ENCODE measurements around the gene MAEA. TPM values are rescaled to one million over a fixed set of nuclear protein-coding genes. Genes with fewer than 3 reads are reported as not detected.
"Not testable (repeated sequence)": the region's sequence is repeated elsewhere in the genome, so short reads cannot be mapped to it uniquely, and the experiment has no call there.

MAEA gene
- total and polyA plus RNA-seq, 2 experiments from 2014 or later = 49.8 to 99.0 TPM

DNA sequence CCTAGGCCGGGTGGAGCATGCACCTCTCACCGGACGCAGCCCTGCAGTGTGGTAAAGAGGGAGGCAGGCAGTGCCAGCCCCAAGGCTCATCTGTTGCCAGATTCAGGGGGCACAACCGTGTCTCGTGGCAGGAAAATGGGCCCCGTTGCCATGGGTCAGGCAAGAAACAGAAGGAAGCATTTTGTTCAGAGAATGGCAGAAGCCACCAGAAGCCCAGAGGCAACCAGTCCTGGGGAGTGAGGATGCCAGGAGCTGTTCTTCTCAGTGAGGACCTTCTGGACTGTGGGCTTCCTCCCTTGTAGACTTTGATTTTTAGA lies 44.8 kb downstream of the MAEA start (continued):
- TF ChIP-seq, protein P1, sequence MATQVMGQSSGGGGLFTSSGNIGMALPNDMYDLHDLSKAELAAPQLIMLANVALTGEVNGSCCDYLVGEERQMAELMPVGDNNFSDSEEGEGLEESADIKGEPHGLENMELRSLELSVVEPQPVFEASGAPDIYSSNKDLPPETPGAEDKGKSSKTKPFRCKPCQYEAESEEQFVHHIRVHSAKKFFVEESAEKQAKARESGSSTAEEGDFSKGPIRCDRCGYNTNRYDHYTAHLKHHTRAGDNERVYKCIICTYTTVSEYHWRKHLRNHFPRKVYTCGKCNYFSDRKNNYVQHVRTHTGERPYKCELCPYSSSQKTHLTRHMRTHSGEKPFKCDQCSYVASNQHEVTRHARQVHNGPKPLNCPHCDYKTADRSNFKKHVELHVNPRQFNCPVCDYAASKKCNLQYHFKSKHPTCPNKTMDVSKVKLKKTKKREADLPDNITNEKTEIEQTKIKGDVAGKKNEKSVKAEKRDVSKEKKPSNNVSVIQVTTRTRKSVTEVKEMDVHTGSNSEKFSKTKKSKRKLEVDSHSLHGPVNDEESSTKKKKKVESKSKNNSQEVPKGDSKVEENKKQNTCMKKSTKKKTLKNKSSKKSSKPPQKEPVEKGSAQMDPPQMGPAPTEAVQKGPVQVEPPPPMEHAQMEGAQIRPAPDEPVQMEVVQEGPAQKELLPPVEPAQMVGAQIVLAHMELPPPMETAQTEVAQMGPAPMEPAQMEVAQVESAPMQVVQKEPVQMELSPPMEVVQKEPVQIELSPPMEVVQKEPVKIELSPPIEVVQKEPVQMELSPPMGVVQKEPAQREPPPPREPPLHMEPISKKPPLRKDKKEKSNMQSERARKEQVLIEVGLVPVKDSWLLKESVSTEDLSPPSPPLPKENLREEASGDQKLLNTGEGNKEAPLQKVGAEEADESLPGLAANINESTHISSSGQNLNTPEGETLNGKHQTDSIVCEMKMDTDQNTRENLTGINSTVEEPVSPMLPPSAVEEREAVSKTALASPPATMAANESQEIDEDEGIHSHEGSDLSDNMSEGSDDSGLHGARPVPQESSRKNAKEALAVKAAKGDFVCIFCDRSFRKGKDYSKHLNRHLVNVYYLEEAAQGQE (IDR thresholded peaks at IDR 0.05; ENCODE audit: unreplicated experiment) = no peak

DNA sequence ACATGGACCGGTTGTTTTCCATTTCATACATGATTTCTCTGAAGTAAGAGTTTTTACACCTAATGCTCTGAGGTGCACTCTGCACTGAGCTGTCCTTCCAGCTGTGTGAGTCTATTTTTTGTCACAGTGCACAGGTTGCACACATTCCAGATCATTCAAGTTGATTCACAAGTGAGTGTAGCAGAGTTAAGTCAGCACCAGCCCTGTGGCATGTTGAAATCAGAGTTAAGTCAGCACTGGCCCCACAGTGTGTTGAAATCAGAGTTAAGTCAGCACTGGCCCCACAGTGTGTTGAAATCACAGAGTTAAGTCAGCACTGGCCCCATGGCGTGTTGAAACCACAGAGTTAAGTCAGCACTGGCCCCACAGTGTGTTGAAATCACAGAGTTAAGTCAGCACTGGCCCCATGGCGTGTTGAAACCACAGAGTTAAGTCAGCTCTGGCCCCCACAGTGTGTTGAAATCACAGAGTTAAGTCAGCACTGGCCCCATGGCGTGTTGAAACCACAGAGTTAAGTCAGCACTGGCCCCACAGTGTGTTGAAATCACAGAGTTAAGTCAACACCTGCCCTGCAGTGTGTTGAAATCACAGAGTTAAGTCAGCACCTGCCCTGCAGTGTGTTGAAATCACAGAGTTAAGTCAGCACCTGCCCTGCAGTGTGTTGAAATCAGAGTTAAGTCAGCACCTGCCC lies 45.6 kb downstream of the MAEA start:
- not testable (repeated sequence) for H3K36me3 ChIP-seq (ENCODE audit: insufficient read depth); H3K4me3 Mint-ChIP-seq; H3K4me1 Mint-ChIP-seq; H3K9me3 Mint-ChIP-seq; H3K27me3 Mint-ChIP-seq (ENCODE audit: insufficient read depth, low read depth, poor library complexity); H3K27ac ChIP-seq (ENCODE audit: low read depth); H3K4me3 ChIP-seq; H3K79me2 ChIP-seq (replicated peaks; ENCODE audit: insufficient read depth); H3F3A ChIP-seq (replicated peaks; ENCODE audit: low read depth); H3K9me2 ChIP-seq (ENCODE audit: insufficient read depth); H4K20me1 ChIP-seq (replicated peaks; ENCODE audit: insufficient read depth); H3K4me1 ChIP-seq (ENCODE audit: insufficient read depth); H2AFZ ChIP-seq; DNase-seq (ENCODE audit: low spot score); H3K4me2 ChIP-seq; ATAC-seq; H3K27ac Mint-ChIP-seq; H3K27me3 ChIP-seq (ENCODE audit: insufficient read depth)
- H3K36me3 Mint-ChIP-seq (ENCODE audit: low read depth) = peaks cover 58% of the 10 kb centered on the region

DNA sequence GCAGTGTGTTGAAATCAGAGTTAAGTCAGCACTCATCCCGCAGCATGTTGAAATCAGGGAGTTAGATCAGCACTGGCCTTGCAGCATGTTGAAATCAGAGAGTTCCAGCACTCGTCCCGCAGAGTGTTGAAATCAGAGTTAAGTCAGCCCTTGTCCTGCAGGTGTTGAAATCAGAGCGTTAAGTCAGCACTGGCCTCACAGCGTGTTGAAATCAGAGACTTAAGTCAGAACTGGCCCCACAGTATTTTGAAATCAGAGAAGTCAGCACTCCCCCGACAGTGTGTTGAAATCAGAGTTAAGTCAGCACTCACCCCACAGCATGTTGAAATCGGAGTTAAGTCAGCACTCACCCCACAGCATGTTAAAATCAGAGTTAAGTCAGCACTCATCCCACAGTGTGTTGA lies 46.4 kb downstream of the MAEA start:
- H3K27me3 ChIP-seq (ENCODE audit: insufficient read depth) = no peaks in the 10 kb centered on the region
- H3K4me1 Mint-ChIP-seq = no peaks in the 10 kb centered on the region
- H3K9me2 ChIP-seq (ENCODE audit: insufficient read depth) = no peaks in the 10 kb centered on the region
- H3K27ac Mint-ChIP-seq = no peak overlapping the region
- H3K4me2 ChIP-seq = no peak overlapping the region
- peaks cover 61% of the 10 kb centered on the region for H3K36me3 Mint-ChIP-seq (ENCODE audit: low read depth)
- no peaks in the 10 kb centered on the region for H3K79me2 ChIP-seq (replicated peaks; ENCODE audit: insufficient read depth)
- H3K27me3 Mint-ChIP-seq (ENCODE audit: insufficient read depth, low read depth, poor library complexity) = peaks cover 7% of the 10 kb centered on the region
- H4K20me1 ChIP-seq (replicated peaks; ENCODE audit: insufficient read depth) = no peaks in the 10 kb centered on the region; the same call in 1 of the 2 replicates
- H3K4me1 ChIP-seq (ENCODE audit: insufficient read depth) = no peaks in the 10 kb centered on the region
- DNase-seq (ENCODE audit: low spot score) (no peak), ATAC-seq (no peak)
- no peak overlapping the region for H3K27ac ChIP-seq (ENCODE audit: low read depth)
- H2AFZ ChIP-seq = no peak overlapping the region
- no peaks in the 10 kb centered on the region; the same call in 2 of the 3 replicates for H3K9me3 Mint-ChIP-seq
- H3K4me3 Mint-ChIP-seq = no peak overlapping the region
- H3K36me3 ChIP-seq (ENCODE audit: insufficient read depth) = peaks cover 5% of the 10 kb centered on the region
- H3F3A ChIP-seq (replicated peaks; ENCODE audit: low read depth) = 0 out of 2 replicates have a peak, but pooled peaks cover 8% of the 10 kb centered on the region
- H3K4me3 ChIP-seq = no peak overlapping the region
- TF ChIP-seq POLR2AphosphoS5 (IDR thresholded peaks at IDR 0.05; ENCODE audit: low read depth) = no peak
- TF ChIP-seq, protein P2, sequence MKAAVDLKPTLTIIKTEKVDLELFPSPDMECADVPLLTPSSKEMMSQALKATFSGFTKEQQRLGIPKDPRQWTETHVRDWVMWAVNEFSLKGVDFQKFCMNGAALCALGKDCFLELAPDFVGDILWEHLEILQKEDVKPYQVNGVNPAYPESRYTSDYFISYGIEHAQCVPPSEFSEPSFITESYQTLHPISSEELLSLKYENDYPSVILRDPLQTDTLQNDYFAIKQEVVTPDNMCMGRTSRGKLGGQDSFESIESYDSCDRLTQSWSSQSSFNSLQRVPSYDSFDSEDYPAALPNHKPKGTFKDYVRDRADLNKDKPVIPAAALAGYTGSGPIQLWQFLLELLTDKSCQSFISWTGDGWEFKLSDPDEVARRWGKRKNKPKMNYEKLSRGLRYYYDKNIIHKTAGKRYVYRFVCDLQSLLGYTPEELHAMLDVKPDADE (IDR thresholded peaks at IDR 0.05) = no peak
- no peak for TF ChIP-seq ZNF114 (CRISPR knock-in tag; IDR thresholded peaks at IDR 0.05)
- no peak for TF ChIP-seq EZH2 (IDR thresholded peaks at IDR 0.05; ENCODE audit: low read depth, unreplicated experiment)
- TF ChIP-seq CTCF (conservative IDR thresholded peaks at IDR 0.05; ENCODE audit: low read depth in 2 of 2) = no peak
- TF ChIP-seq ZNF462 (CRISPR knock-in tag; IDR thresholded peaks at IDR 0.05) = no peak
